NCI-H446 (cell line): Measurements from ENCODE around the gene CAPN7.

Source experiments
- DNase-seq, 2 experiments: peaks; one replicate each; lab custom pipeline; 2025; lab: John Stamatoyannopoulos, UW

CAPN7 gene

DNA sequence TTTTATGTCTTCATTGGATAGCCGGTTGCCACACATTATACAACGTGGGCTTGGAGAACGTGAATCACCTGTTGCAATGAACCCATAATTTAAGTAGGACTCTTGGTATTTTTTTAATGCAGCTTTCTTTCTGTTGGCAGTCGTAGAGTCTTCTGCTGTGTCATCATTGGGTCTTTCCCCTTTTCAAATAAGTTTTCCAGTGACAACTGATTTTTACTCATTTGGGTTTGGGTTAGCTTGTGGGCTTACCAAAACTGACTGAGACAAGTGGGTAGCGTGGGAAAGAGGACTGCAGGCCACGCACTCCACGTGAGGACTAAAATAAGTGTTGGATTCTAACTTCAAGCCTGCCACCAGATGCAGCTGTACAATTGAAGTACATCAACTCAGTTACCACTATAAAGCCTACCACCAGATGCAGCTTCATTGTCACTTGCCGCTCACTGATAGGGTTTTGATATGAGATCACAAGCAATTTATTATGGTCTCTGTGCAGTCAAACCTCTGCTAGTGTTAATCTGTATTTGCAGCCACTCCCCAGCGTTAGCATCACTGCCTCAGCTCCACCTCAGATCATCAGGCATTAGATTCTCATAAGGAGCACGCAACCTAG lies 6.4 kb upstream of the CAPN7 start:
- no peak for DNase-seq

GRCh38 chr3:15204005-15204404 lies 2.0 kb upstream of the CAPN7 start:
- no peak for DNase-seq

DNA sequence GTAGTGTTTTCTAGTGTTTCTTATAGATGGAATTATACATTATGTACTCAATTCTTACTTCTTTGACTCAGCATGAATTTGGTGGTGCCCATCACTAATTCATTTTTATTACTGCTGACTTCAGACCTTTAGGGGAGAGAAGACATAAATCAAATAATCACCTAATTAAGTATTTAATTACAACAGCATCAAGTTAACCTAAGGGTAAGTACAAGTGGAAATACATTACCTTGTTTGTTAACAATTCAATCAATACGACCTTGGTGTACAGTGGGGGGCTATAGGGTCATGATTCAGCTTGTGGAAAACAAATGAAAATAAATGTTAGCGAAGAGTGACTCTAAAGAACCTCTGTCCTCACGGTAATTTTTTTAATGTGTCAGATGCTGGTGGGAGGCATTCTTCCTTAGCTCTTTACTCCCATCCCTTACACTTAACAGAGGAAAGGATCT lies 538 bp upstream of the CAPN7 start:
- no peak for DNase-seq

DNA sequence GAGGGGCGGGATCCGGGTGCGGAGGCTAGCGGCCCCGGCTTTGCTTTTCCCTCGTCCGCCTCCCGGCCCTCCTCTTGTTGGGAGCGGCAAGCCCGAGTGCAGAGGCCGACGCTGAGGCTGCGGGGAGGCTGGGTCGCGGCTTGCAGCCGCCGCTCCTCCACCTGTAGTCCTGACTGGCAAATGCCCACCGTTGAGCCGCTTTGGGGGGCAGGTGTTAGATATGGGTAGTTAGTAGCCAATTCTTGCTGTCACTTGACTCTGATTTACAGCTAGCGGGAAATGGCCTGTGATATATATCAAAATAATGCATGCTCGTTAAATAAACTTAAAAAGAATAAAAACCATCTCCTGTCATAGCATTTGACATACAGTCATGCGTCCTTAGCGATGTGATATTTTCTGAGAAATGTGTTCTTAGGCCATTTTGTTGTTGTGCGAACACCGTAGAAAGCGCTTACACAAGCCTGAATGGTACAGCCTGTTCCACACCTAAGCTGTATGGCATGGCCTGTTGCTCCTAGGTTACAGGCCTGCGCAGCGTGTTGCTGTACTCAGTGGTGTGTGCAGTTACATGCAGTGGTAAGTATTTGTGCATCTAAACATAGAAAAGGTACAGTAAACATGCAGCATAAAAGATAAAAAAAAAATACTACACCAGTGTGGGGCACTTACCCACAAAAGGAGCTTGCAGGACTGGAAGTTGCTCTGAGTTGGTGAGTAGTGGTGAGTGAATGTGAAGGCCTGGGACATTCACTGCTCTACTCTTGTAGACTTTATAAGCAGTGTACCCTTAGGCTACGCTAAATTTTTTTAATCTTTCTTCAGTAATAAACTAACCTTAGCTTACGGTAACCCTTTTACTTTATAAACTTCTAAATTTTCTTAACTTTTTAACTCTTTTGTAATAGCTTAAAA lies 873 bp downstream of the CAPN7 start:
- no peak for DNase-seq

DNA sequence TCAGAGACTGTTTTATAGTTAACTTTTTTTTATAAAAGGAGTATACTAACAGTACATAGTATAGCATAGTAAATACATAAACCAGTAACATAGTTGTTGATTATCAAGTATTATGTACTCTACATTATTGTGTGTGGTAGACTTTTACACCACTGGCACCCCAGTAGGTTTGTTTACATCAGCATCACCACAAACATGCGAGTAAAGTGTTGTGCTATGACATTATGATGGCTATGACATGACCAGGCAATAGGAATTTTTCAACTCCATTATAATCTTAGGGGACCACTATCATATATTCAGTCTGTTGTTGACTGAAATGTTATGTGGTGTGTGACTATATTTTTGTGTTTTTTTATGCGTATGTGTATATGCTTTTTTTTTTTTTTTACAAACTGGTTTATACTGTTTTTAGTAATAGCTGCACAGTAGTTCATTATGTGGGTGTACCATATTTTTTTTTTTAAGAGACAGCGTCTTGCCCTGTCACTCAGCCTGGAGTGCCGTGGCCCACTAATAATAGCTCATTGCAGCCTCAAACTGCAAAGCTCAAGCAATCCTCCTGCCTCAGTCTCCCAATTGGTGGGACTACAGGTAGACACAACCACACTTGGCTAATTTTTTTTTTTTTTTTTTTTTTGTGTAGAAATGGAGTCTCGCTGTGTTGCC lies 1.9 kb downstream of the CAPN7 start:
- DNase-seq, result no peak

GRCh38 chr3:15211937-15212336 lies 5.9 kb downstream of the CAPN7 start:
- no peak for DNase-seq

DNA sequence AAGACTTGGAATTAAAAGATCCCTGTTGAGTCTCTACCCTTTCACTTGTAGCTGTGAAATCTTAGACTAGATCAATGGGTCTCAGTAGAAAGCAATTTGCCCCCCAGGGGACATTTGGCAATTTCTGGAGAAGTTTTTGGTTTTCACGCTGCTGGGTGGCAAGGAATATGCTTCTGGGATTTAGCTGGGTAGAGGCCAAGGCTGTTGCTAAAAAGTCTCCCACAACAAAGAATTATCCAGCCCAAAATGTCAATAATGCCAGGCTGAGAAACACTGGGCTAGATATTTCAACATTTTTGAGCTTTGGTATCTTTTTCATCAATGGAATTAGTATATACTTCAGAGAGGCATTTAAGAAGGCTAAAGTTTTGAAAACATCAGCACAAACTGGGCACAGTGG lies 8.7 kb downstream of the CAPN7 start:
- DNase-seq, result no peak

DNA sequence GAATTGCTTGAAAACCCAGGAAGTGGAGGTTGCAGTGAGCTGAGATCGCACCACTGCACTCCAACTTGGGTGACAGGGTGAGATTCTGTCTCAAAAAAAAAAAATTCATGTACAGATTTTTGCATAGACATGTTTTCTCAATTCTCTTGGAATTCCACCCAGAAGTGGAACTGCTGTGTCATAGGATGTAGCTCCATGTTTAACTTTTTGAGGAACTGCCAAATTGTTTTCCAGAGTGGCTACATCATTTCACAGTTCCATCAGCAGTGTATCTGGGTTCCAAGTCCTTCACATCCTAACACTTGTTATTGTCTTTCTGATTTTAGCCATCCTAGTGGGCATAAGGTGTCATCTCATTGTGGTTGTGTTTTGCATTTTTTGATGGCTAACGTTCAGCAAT lies 9.9 kb downstream of the CAPN7 start:
- no peak for DNase-seq

- no peak for DNase-seq
Observed at GRCh38 chr3:15216501-15216900, 10.5 kb downstream of the CAPN7 start.

GRCh38 chr3:15217011-15217671 lies 11.1 kb downstream of the CAPN7 start:
- no peak for DNase-seq

GRCh38 chr3:15217841-15218267 lies 11.8 kb downstream of the CAPN7 start:
- no peak for DNase-seq

DNA sequence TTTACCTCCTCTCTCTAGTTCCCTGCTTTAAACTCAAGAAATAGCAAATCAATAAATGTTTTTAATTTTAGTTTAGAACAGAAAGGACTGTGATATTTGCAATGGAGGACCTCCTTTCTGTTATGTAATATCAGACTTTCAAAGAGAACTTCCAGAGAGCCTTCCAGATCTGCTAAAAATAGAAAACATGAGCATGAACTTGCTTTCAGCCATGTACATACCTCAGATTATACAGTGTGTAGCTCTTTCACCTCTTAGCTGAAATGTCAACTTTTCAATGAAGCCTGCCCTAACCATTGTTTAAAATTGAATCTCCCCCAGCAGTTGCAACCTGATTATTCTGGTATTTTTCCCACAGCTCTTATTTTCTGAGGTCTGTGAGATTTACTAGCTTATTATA lies 12.6 kb downstream of the CAPN7 start:
- no peak for DNase-seq

DNA sequence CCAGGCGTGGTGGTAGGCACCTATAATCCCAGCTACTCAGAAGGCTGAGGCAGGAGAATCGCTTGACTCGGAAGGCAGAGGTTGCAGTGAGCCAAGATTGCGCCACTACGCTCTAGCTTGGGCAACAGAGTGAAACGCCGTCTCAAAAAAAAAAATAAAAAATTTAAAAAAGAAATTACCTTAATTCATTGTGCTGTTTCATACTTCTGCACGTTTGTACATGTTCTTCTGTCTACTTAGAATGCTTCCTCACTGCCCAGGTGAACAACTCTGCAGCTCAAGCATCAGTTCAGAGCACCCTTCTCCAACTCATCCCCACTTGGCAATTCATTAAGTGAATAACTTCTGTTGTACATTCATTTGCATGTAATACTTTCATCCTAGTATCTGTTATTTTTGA lies 14.0 kb downstream of the CAPN7 start:
- no peak for DNase-seq

GRCh38 chr3:15220661-15221060 lies 14.6 kb downstream of the CAPN7 start:
- no peak for DNase-seq

GRCh38 chr3:15221574-15222217 lies 15.7 kb downstream of the CAPN7 start:
- DNase-seq, result no peak

GRCh38 chr3:15223685-15224572 lies 17.9 kb downstream of the CAPN7 start:
- no peak for DNase-seq

DNA sequence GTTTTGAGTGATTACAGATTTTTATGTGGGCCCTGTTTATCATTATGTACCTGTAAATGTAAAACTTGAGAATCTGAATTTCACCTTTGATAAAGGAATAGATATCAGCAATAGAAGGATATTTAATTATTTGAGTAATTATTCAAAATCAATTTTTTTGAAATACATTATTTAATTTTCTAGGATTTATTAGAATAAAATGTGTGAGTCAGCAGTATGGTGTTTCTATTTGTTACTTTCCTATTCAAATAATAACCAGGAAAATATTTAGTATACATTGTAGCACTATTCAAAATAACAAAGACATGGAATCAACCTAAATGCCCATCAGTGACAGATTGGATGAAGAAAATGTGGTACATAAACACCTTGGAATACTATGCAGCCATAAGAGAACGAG lies 22.1 kb downstream of the CAPN7 start:
- no peak for DNase-seq

- DNase-seq, result no peak
Observed at GRCh38 chr3:15229262-15229661, 23.2 kb downstream of the CAPN7 start.

DNA sequence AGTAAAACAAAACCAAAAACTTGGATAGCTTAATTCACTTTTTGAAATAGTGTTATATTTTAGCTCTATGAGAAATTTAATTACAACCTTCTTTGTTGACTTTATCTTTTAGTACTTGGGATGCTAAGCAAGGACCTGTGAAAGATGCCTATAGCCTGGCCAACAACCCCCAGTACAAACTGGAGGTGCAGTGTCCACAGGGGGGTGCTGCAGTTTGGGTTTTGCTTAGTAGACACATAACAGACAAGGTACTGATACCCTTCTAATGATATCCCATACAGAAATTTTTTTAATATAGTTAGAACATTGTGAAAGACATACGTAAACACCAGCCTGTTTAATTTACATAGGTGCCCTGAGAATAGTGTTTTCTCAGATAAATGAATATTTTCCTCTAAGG lies 35.3 kb downstream of the CAPN7 start:
- no peak for DNase-seq

DNA sequence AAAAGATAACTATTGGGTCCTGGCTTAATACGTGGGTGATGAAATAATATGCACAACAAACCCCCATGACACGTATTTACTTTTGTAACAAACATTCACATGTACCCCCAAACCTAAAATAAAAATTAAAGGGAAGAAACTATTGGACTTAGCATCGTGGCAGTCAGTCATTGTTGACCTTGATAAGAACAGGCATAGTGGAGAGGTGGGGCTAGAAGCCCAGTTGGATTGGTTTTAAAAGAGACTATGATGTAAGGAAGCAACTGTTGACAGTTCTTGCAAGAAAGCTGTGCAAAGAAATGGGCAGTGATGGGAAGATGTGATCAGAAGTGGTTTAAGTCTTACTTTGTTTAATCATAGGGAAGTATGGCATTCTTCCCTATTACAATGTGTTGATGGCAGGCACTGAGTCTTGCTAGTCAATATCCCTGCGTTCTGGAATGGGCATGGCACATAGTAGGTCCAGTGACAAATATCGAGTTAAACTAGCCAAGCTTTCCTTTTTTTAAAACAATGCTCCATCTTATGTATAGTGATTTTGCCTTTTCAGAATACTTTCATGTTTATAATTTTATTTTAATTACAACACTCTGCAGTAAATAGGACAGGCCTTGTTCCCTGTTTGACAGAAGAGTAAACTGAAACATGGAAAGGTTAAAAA lies 37.9 kb downstream of the CAPN7 start:
- no peak for DNase-seq
